ENCODE measurements around the gene PSMD11.
A peak's percentile ranks its signal among the peaks of the same experiment; 100 is the strongest.
"Not testable (repeated sequence)": the region's sequence is repeated elsewhere in the genome, so short reads cannot be mapped to it uniquely, and the experiment has no call there.

PSMD11 gene

DNA sequence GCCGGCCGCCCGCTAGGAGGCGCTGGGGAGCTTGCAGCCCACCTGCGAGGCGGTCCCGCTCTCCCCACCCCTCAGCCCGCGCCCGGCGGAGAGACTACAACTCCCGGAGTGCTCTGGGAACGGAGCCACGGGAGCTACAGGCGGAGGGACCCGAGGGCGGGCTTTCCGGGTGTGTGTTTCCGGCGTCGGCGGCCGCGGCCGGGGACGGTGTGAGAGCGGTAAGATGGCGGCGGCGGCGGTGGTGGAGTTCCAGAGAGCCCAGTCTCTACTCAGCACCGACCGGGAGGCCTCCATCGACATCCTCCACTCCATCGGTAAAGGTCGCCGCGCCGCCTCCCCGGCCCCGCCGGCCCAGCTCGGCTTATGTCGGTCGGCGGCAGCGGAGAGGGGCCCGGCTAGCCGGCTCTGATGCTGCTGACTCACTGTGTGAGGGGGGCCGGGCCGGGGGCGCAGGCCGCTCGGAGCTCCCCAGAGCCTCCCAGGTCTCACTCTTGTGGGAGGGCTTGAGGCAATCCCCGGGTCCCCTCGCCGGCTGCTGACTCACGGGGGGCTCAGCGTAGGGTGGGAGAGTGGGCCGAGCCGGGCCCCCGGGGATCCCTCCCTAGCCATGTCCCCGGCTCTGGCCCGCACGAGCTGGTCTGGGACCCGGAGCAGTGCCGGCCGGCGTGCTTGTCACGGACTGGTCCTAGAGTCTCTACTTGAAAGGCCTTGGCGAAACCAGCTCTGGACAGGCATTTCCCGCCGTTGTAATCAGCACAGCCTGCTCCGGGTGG lies at the start of gene PSMD11:
Gene PSMD11, plus strand, starts transcription at position 210 of the 773 bp plus-strand sequence. Its CDS starts 14 bp downstream, at position 224.
- DNase-seq (ENCODE audit: low read depth, low spot score), result peak; percentile 89

DNA sequence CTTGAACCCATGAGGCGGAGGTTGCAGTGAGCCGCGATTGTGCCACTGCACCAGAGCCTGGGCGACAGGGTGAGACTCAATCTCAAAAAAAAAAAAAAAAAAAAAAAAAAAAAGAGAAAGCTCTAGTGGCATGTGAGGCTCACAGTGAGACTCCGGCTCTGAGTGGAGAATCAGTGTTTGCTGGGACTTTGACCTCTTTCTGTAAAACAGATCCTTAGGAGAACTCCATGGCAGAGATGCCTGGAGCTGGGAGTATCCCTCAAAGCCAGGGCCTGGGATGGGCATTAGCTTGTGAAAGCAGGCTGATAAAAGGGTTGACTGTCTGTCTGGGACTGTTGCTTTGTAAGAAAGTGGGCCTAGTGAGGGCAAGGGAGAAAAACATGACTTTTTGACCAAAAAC lies 48.0 kb upstream of the PSMD11 start:
- DNase-seq (ENCODE audit: low read depth, low spot score), result no peak

DNA sequence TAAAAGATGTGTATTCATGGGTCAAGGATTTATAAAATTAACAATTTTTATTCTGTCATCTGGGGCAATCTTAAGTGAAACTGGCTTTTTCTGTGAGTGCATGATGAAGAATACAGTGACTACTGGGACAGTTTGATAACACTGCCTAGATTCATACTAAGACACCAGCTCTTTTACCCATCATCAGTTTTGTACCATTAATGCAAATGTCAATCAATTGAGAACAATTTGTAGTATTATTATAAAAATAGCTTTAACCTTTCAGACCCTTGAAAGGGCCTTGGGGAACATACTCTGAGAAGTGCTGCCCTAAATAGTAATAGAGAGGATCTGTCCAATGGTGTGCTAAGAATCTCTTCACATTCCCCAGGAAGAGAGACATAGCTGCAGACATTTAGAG lies 45.4 kb upstream of the PSMD11 start:
- no peak for DNase-seq (ENCODE audit: low read depth, low spot score)

DNA sequence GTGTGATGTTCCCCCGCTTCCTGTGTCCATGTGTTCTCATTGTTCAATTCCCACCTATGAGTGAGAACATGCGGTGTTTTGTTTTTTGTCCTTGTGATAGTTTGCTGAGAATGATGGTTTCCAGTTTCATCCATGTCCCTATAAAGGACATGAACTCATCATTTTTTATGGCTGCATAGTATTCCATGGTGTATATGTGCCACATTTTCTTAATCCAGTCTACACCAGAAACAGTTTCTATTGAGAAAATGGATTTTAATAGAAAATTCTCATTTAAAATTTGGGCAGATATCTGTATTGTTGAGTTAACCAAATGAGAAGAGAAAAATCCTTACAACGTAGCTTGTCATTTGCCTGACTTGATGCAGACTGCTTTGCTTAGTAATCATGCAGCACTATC lies 34.2 kb upstream of the PSMD11 start:
- DNase-seq (ENCODE audit: low read depth, low spot score), result not testable (repeated sequence)

DNA sequence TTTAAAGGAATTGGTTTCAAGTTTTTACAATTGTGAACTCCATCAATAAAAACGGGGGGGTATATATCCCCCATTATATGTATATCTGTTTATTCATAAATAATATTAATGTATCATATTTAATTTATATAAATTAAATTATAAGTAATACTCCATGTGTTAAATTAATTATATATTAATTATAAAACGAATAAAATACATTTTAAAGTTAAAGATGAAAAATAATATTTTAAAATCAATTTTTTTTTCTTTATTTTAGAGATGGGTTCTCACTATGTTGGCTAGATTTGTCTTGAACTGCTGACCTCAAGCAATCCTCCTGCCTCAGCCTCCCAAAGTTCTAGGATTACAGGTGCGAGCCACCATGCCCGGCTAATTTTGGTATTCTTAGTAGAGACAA lies 17.4 kb upstream of the PSMD11 start:
- no peak for DNase-seq (ENCODE audit: low read depth, low spot score)

DNA sequence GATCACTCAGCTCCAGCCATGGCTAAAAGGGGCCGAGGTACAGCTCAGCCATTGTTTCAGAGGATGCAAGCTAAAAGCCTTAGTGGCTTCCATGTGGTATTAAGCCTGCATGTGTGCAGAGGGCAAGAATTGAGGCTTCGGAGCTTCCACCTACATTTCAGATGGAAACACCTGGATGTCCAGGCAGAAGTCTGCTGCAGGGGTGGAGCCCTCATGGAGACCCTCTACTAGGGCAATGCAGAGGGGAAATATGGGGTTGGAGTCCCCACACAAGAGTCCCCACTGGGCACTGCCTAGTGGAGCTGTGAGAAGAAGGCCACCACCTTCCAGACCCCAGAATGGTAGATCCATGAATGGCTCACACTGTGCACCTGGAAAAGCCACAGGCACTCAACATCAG lies 14.7 kb upstream of the PSMD11 start:
- no peak for DNase-seq (ENCODE audit: low read depth, low spot score)

DNA sequence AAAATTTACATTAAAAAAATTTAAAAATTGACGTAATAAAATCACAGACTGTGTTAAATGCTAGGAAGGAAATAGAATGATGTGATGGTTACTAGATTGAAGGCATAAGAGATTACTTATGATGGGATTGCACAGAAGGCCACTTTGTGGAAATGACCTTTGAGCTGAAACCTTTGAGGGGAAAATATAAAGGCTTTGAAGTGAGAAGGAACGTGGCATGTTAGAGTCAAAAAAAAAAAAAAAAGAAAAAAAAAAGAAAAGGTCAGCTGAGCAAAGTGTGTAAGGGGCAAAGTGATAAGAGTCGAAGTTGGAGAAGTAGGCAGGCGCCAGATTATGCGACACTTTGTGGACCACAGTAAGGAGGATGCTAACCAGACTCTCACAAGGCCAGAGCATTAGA lies 3.6 kb upstream of the PSMD11 start:
- DNase-seq (ENCODE audit: low read depth, low spot score), result no peak

DNA sequence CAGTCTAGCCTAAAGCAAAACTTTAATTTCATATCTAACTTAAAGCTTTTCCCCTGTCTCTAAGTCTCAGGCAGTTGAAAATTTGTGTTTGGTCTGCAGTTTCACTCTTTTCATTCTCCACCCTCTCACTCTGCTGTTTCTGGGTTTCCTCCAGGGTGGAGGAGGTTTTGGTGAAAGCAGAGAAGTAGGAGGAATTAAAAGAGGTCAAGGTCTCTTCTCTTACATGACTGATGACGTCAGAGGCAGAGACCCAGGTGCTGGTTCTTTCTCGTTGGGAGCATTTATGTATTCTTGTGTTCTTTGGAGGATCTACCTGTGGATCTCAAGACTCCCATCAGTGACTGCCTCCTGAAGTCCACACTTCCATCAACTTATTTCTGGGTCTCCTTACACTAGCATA lies 2.4 kb upstream of the PSMD11 start:
- DNase-seq (ENCODE audit: low read depth, low spot score), result no peak

DNA sequence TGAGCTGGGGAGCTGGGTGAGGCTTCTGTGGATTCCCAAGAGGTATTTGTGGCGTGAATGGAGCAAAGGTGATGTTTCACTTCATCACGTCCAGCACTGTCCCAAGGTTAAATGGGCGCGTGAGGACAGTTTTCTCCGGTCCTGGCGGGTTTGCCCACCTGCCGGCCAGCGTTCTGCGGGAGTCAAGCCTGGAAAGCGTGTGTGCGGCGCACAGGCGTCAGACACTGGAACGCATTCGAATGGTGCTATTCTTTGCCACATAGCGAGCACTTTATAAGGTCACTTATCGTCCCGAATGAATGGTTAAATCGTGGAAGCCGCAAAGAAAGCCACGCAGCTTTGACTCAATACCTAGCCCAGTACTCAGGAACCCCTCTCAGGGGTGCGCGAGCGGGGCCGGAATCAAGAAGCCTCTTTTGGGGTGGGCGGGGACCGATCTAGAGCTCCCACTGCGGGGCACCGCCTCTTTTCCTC lies 446 bp upstream of the PSMD11 start:
- no peak for DNase-seq (ENCODE audit: low read depth, low spot score)

DNA sequence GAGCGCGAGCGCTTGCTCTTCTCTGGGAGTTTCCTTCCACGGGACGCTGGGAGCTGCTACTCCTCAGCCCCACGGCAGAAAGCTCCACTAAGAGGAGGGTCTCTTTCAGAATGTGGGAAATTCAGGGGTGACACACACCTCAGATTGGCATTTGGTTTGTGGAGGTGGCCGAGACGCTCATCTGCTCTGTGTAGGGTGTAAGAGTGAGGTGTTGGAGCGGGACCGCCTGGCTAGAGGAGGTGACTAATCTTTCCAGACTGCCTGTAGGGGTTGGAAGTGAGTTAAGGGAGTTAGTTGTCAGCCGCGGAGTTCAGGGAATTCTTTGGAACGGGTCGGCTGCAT lies 735 bp downstream of the PSMD11 start:
- DNase-seq (ENCODE audit: low read depth, low spot score), result no peak

DNA sequence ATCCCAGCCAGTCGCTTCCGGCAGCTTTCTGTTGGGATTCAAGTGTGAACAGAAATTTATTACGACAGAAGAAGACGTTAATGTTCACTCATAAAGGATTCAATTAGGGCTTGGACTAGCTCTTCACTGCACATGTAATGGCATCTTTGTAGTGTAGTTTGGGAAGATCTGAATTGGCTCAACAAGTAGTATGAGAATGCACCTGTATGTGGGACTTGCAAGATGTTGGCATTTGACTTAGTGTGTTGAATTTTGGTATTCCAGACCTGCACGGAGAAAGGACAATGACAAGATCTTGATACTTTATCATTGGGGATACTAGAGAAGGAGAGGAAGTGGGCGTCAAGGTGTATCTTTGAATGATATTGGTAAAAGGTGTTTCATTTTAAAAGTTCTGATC lies 1.2 kb downstream of the PSMD11 start:
- no peak for DNase-seq (ENCODE audit: low read depth, low spot score)

DNA sequence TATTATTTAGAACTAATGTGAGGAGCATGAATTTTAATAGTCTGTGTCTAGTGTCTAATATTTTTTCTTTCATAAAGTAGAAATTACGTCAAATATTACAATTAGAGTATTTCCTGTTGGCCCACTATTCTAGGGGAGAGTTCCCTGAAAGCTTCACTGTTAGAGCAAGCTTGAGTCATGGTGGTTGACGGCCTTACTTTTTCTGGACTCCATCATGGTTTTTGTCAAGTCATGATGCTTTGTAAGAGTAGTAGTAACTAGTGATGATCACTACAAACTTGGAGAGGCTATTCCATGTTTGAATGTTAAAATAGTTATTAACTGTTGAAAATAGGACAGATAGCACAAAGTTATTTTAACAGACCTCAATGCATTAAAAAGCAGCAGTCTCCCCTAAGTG lies 1.7 kb downstream of the PSMD11 start:
- DNase-seq (ENCODE audit: low read depth, low spot score), result no peak

DNA sequence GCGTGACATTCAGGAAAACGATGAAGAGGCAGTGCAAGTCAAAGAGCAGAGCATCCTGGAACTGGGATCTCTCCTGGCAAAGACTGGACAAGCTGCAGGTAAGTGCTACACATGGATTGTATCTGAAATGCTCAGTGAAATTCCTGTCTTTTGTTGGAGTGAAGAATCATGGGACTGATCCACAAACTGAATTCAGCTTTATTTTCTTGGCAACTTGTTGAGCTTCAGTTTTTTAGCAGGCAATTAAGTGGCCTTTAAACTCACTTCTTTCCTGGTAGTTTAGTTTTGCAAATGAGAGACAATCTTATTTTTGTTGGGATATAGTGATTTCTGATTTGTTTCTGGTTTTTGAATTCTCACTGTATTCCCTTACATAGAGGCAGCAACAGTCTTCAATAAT lies 2.6 kb downstream of the PSMD11 start:
- DNase-seq (ENCODE audit: low read depth, low spot score), result no peak

DNA sequence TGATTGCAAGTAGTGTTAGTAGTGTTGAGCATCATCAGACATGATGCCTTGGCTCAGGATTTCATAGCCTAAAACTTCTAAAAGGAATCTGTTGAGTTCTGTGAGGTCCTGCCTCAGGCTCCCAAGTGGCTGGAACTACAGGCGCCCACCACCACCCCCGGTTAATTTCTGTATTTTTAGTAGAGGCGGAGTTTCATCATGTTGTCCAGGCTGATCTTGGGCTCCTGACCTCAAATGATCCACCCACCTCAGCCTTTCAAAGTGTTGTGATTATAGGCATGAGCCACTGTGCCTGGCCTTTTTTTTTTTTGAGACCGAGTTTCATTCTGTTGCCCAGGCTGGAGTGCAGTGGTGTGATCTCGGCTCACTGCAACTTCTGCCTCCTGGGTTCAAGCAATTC lies 5.7 kb downstream of the PSMD11 start:
- DNase-seq (ENCODE audit: low read depth, low spot score), result no peak

DNA sequence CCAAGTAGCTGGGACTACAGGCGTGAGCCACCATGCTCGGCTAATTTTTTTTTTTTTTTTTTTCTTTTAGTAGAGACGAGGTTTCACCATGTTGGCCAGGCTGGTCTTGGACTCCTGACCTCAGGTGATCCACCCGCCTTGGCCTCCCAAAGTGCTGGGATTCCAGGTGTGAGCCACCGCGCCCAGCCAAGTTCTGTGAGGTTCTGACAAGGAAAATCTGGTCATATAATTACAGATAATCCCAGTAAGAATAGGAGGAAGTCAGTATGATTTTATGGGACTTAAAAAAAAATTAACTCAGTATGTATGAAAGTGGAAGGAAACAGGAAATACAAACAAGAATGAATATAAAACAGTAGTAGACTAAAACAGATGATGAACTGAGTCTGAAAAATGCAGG lies 6.1 kb downstream of the PSMD11 start:
- DNase-seq (ENCODE audit: low read depth, low spot score), result not testable (repeated sequence)

DNA sequence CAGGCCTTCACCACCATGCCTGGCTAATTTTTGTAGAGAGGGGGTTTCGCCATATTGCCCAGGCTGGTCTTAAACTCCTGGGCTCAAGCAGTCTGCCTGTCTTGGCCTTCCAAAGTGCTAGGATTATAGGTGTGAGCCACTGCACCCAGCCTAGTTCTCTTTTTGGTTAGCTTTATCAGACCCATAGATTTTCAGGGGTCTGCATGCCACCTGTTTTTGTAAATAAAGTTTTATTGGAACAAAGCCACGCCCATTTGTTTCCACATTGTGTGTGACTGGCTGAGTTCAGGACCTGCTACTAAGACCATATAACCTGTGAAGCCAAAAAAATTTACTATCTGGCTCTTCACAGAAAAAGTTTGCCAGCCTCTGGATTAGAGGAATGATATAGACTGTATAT lies 7.6 kb downstream of the PSMD11 start:
- no peak for DNase-seq (ENCODE audit: low read depth, low spot score)

DNA sequence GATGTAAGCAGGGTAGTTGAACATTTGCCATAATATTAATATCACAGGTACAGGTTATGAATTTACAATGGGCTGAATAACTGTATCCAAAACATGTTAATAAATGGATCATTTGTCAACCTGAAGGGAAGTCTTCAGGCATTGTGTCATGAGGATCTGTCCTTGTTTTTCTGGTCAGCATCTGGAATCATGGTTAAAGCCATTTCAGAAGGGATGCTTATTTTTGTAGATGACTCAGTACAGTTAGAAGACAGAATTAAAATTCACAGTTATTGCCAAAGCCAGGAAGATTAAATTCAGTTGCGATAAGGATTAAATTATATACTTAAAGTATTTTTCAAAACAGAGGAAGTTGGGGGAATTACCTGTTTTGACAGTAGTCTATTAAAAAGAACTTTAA lies 8.0 kb downstream of the PSMD11 start:
- DNase-seq (ENCODE audit: low read depth, low spot score), result no peak

DNA sequence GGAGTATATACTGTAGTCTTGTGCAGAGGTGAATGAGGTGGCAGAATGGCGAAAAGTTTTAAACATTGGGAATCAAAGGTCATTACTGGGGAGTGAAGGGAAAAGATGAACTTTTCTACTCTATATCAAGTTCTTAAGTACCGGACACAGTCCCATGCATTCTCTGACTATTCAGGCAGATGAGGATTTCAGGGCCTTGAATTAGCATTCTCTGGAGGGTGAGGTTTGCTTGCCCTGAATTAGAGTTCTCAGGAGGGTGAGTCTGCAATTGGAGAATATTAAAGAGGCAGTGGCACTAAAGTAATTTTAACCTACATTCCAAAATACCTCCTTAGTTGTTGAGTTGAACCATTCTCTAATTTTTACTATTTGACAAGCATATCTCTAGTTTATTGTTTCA lies 9.1 kb downstream of the PSMD11 start:
- DNase-seq (ENCODE audit: low read depth, low spot score), result no peak

DNA sequence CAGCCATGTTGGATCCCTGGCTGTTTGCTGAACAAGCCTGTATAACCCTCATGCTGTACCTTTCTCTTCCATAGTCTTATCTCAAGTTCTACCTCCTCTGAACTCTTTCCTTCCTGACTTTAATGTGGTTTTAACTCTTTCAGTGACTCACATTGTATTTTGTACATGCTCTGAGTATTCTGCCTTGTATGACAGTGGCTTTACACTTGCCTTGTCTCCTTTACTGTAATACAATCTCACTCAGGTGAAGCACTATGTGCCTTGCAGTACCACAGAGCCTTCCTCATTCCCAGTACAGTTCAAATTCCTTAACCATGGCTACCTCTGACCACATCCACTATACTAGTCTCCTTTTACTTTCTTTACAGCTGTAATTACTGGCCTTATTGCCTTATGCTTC lies 14.1 kb downstream of the PSMD11 start:
- no peak for DNase-seq (ENCODE audit: low read depth, low spot score)

DNA sequence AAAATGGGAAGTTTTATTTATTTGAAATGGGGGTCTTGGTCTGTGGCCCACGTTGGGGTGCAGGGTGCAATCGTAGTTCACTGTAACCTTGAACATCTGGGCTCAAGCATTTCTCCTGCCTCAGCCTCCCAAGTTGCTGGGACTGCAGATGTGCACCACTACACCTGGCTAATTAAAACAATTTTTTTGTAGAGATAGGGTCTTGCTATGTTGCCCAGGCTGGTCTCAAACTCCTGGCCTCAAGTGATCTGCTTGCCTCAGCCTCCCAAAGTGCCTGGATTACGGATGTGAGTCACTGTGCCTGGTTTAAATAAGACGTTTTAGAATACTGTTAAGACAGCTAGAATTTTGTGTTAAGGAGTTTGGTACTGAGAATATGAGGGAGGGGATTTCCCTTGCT lies 15.7 kb downstream of the PSMD11 start:
- no peak for DNase-seq (ENCODE audit: low read depth, low spot score)

DNA sequence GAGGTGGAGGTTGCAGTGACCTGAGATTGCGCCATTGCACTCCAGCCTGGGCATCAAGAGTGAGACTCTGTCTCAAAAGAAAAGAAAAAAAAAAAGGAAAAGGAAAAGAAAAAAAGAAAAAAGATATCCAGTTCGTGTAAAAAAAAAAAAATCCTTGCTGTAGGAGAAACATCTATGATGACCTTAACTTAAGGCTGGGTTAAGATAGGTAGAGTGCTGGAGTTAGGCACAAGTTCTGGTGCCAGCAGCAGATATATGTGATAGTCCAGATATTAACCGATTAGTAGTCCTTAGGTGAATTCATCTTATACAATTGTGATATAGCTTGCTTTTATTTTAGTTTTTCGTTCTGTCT lies 17.2 kb downstream of the PSMD11 start:
- no peak for DNase-seq (ENCODE audit: low read depth, low spot score)

DNA sequence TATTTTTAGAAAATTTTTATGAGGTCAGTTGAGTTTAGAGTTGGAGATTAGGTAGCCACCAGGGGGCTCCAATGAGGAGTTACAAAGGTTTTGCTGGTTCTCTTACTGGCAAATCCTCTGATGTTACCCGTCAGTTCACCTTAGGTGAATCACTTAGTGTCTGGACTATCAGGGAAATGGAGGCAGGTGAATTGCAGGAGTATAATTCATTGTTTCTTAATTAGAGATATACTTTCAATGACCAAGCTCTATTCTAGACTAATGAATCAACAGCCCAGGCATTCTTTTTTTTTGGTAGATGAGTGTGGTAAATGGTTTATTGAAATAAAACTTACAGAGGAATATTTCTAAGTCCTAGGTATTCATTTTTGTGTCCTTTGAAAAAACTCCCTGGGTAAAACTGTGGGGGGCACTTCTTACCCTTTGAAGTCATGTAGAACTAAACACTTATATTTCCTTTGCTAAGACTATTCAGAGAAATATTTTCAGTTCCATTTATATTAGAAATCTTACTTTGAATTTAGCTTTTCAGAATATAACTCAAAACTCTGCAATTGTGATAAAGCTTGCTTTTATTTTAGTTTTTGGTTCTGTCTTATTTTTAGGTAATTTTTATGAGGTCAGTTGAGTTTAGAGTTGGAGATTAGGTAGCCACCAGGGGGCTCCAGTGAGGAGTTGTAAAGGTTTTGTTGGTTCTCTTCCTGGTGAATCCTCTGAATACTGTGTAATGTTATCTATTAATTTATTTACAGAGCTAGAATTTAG lies 17.7 kb downstream of the PSMD11 start:
- DNase-seq (ENCODE audit: low read depth, low spot score), result no peak

DNA sequence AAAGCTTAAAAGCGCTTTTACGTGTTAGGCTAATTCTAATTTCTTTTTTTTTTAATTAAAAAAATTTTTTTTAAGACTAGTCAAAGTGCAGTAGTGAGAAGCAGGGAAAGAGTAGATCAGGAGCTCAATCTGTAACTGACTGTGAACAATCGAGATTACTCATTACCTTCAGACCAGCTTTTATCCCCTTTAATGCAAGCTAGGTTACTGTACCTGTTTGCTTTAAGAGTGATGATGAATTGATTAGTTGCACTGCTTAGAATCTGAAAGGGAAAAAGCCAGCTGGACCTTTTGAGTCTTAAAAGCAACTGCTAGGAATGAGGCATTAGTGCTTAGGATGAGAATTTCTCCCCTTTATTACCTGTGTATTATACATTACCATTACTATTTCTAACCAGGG lies 19.0 kb downstream of the PSMD11 start:
- no peak for DNase-seq (ENCODE audit: low read depth, low spot score)

All from smooth muscle cell of the brain vasculature (primary cell).